B cell (primary cell): ENCODE measurements around the gene PKDREJ. TPM values are rescaled to one million over a fixed set of nuclear protein-coding genes. Genes with fewer than 3 reads are reported as not detected.

Experiments used
- ATAC-seq: fragments of 200-7000 bp; cut with Tn5 transposase; one replicate; pipeline ENCODE4 v1.10.0; 2021; ENCODE audit warnings: low read depth, mild to moderate bottlenecking, moderate number of reproducible peaks, moderate library complexity
- CTCF ChIA-PET: fragments of 350-600 bp; sonication (Branson Sonifier 250); formaldehyde crosslinking; loops from one replicate; lab custom pipeline; 2021; ENCODE audit warnings: antibody characterized with exemption, inconsistent platforms; lab: Charles Lee
- POLR2A ChIA-PET: fragments of 350-600 bp; sonication (Branson Sonifier 250); formaldehyde crosslinking; loops from one replicate; lab custom pipeline; 2021; ENCODE audit warnings: antibody characterized with exemption; lab: Charles Lee
- DNase-seq: peaks from one replicate; pipeline ENCODE4 v3.0.0; 2013
- H2AFZ ChIP-seq: 2 replicates; pipeline ENCODE4 v1.6.1; 2012; ENCODE audit warnings: mild to moderate bottlenecking, low read depth, low read length; ENCODE audit not compliant: insufficient read depth, poor library complexity, severe bottlenecking
- H3K27ac ChIP-seq, 2 donors: 1 replicate in 1 of 2; 2 replicates in 1 of 2; pipeline ENCODE4 v1.5.1; 2012 to 2013; ENCODE audit warnings: low read length in 2 of 2, mild to moderate bottlenecking in 2 of 2, moderate library complexity in 1 of 2
- H3K27me3 ChIP-seq, 4 experiments: fragments of 200-600 bp in 1 of 4; sonication (generic) in 1 of 4; replicated peaks in 1 of 4; 1 replicate in 2 of 4; 2 replicates in 2 of 4; pipeline versions ENCODE4 v1.6.1 to v1.7.0; 2013 to 2016; ENCODE audit warnings: low read length in 3 of 4, mild to moderate bottlenecking in 2 of 4, mixed read lengths in 1 of 4, moderate library complexity in 1 of 4; ENCODE audit not compliant: insufficient read depth in 4 of 4, control insufficient read depth in 3 of 4; ENCODE audit errors: control extremely low read depth in 1 of 4
- H3K36me3 ChIP-seq, 2 experiments: replicated peaks in 1 of 2; 1 replicate in 1 of 2; 2 replicates in 1 of 2; pipeline versions ENCODE4 v1.6.1 to v1.7.1; 2013; ENCODE audit warnings: low read length in 1 of 2; ENCODE audit not compliant: insufficient read depth in 2 of 2, control insufficient read depth in 1 of 2; ENCODE audit errors: control extremely low read depth in 1 of 2, extremely low read depth in 1 of 2
- H3K4me1 ChIP-seq, 2 donors: fragments of 200-600 bp in 1 of 2; sonication (generic) in 1 of 2; 1 replicate in 1 of 2; 2 replicates in 1 of 2; pipeline versions ENCODE4 v1.5.1 to v1.6.1; 2013 to 2017; ENCODE audit warnings: low read length in 2 of 2; ENCODE audit not compliant: control insufficient read depth in 2 of 2, insufficient read depth in 2 of 2
- H3K4me2 ChIP-seq: replicated peaks from 2 replicates; pipeline ENCODE3; 2012; ENCODE audit warnings: mild to moderate bottlenecking, low read depth, low read length; ENCODE audit not compliant: poor library complexity, severe bottlenecking
- H3K4me3 ChIP-seq, 5 experiments: fragments of 200-600 bp in 1 of 5; sonication (generic) in 1 of 5; 1 replicate in 3 of 5; 2 replicates in 2 of 5; pipeline versions ENCODE4 v1.5.1 to v1.7.0; 2011 to 2016; ENCODE audit warnings: low read length in 4 of 5, mild to moderate bottlenecking in 4 of 5, low read depth in 2 of 5, control low read depth in 1 of 5, moderate library complexity in 1 of 5; ENCODE audit not compliant: insufficient read depth in 1 of 5; ENCODE audit errors: control extremely low read depth in 1 of 5, extremely low read depth in 1 of 5
- H3K79me2 ChIP-seq: fragments of 200-600 bp; sonication (generic); one replicate; pipeline ENCODE4 v1.6.0; 2016; ENCODE audit warnings: low read length; ENCODE audit not compliant: control insufficient read depth, insufficient read depth
- H3K9ac ChIP-seq: fragments of 200-600 bp; sonication (generic); 2 replicates; pipeline ENCODE4 v1.6.1; 2017; ENCODE audit warnings: mild to moderate bottlenecking, low read length, moderate library complexity
- H3K9me3 ChIP-seq, 3 donors: one replicate each; pipeline versions ENCODE4 v1.6.1 to v1.7.1; 2013; ENCODE audit warnings: low read length in 2 of 3; ENCODE audit not compliant: control insufficient read depth in 2 of 3, insufficient read depth in 1 of 3; ENCODE audit errors: control extremely low read depth in 1 of 3
- H4K20me1 ChIP-seq: 2 replicates; pipeline ENCODE4 v1.6.0; 2012; ENCODE audit warnings: mild to moderate bottlenecking, low read length; ENCODE audit not compliant: insufficient read depth, control insufficient read depth, poor library complexity, severe bottlenecking
- H3K27ac Mint-ChIP-seq: one replicate; pipeline ENCODE4 v1.8.0; 2021; ENCODE audit warnings: mixed read lengths
- H3K27me3 Mint-ChIP-seq: one replicate; pipeline ENCODE4 v1.8.0; 2021; ENCODE audit warnings: mixed read lengths
- H3K4me1 Mint-ChIP-seq: one replicate; pipeline ENCODE4 v1.8.0; 2021; ENCODE audit warnings: mixed read lengths
- H3K4me3 Mint-ChIP-seq: one replicate; pipeline ENCODE4 v1.8.0; 2021; ENCODE audit warnings: mixed read lengths
- H3K9me3 Mint-ChIP-seq: one replicate; pipeline ENCODE4 v1.8.0; 2022; ENCODE audit warnings: mixed read lengths; ENCODE audit not compliant: insufficient read depth
- EZH2 ChIP-seq: IDR thresholded peaks from 2 replicates; pipeline ENCODE4 v1.6.1; 2012; ENCODE audit warnings: borderline replicate concordance, low read depth, mild to moderate bottlenecking, moderate library complexity, low read length; ENCODE audit not compliant: insufficient read depth, poor library complexity, severe bottlenecking
- WGBS: methylation state at CpG from one replicate; pipeline ENCODE4 v1.1.5; 2013; ENCODE audit warnings: missing lambda C conversion rate; ENCODE audit not compliant: insufficient coverage; 5-methylcytosine and 5-hydroxymethylcytosine counted together
- intact Hi-C: fragments of 100-400 bp; cut with micrococcal nuclease; formaldehyde crosslinking; loops from one replicate; pipeline ENCODE4 v1.10.0; 2022
- polyA plus RNA-seq: library from polyadenylated mRNA; depleted of rRNA; stranded (reverse); fragments of >200 nt; gene quantifications from 2 replicates; pipeline ENCODE4 v1.2.3, GENCODE V29; 2012
- total RNA-seq, 2 donors: library from RNA; stranded (reverse); fragments of 120-200 nt in 1 of 2; gene quantifications; 1 replicate in 1 of 2; 2 replicates in 1 of 2; pipeline versions ENCODE4 v1.2.3 to v1.2.4, GENCODE V29; 2013 to 2022
- TF ChIP-seq, protein P1 (sequence below): fragments of 200-600 bp; IDR thresholded peaks from one replicate; pipeline ENCODE4 v1.8.0; 2022; ENCODE audit warnings: antibody characterized with exemption, mild to moderate bottlenecking

PKDREJ gene
- total and polyA plus RNA-seq, 2 donors (not counting 1 experiment from before 2014, with no cell fraction given) = not detected

DNA sequence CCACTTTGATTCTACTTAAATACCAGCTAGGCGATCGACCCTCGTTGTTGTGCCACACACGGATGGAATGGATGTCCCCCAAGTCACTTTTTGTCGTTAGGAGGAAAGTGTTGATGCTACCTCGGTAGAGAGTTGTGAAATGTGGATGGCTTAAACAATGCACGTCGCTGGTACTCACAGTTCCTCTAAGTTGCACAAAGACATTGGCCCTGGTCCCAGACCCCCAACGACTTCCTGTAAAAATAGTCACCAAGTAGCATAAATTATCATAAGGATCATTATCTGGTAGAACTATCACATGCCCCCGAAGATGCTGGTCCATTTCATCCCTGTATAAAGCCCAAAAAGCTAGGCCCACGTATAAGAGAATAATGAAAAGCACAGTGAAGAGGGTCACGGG lies 3.8 kb downstream of the PKDREJ start:
- POLR2A ChIA-PET = no interaction called here

DNA sequence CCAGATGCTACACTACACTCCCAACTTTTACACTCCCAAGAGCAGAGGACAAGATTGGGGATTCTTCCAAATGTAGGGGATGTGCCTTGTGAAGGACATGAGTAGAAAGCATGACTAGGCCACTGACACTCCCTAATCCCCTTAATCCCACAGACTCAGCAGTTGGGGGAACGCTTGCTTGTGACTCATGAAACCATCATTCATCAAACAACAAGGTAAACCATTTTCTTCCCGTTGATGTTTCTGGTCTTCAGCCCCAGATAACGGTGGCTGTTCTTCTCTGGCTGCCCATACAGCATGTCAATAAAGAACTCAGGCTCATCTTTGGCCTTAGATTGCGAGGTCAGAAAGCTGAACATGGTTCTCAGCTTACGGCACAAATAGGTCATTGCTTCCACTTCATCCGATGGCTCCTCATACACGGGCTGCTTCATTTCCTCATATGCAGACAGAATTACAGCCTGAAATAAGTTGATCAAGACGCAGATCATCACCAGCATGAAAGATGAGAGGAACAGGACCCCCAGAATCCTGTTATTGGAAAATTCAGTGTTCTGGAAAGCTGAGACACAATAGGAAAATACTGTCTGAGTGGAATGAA lies 6.7 kb downstream of the PKDREJ start:
- Histone ChIP-seq H3K79me2 (no peaks in the 10 kb centered on the region), H3K4me3 (no peak overlapping the region), H3K4me2 (no peak overlapping the region), H3K4me1 (peaks cover 0 to 1% of the 10 kb centered on the region in 2 donors), H3K9me3 (peaks cover 0 to 2% (median 0%) of the 10 kb centered on the region in 3 donors), H4K20me1 (no peaks in the 10 kb centered on the region), H3K27me3 (peaks cover 0 to 17% (median 12%) of the 10 kb centered on the region in 4 experiments), H3K27ac (no peak overlapping the region), H2AFZ (no peak overlapping the region), H3K36me3 (no peaks in the 10 kb centered on the region), H3K9ac (no peak overlapping the region)
- Mint-ChIP-seq H3K4me3 (no peak overlapping the region), H3K27ac (no peak overlapping the region), H3K27me3 (peaks cover 32% of the 10 kb centered on the region), H3K4me1 (peaks cover 4% of the 10 kb centered on the region), H3K9me3 (no peaks in the 10 kb centered on the region)
- no peak for TF ChIP-seq EZH2
- TF ChIP-seq, protein P1, sequence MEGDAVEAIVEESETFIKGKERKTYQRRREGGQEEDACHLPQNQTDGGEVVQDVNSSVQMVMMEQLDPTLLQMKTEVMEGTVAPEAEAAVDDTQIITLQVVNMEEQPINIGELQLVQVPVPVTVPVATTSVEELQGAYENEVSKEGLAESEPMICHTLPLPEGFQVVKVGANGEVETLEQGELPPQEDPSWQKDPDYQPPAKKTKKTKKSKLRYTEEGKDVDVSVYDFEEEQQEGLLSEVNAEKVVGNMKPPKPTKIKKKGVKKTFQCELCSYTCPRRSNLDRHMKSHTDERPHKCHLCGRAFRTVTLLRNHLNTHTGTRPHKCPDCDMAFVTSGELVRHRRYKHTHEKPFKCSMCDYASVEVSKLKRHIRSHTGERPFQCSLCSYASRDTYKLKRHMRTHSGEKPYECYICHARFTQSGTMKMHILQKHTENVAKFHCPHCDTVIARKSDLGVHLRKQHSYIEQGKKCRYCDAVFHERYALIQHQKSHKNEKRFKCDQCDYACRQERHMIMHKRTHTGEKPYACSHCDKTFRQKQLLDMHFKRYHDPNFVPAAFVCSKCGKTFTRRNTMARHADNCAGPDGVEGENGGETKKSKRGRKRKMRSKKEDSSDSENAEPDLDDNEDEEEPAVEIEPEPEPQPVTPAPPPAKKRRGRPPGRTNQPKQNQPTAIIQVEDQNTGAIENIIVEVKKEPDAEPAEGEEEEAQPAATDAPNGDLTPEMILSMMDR = no peak
- ATAC-seq = no peak
- CTCF ChIA-PET = no interaction called here
- intact Hi-C loops = no loop called here
- WGBS = 94% methylated on average over 7 of the region's 8 CpGs
- DNase-seq = no peak
- POLR2A ChIA-PET = no interaction called here

More for the DNA sequence above, 3.8 kb downstream of the PKDREJ start:
- Histone ChIP-seq H3K36me3 (no peaks in the 10 kb centered on the region), H3K79me2 (no peaks in the 10 kb centered on the region), H2AFZ (no peak overlapping the region), H3K9ac (no peak overlapping the region), H3K27ac (no peak overlapping the region), H4K20me1 (no peaks in the 10 kb centered on the region), H3K4me3 (no peak overlapping the region), H3K27me3 (peaks cover 0 to 34% (median 25%) of the 10 kb centered on the region in 4 experiments), H3K9me3 (peaks cover 0 to 11% (median 0%) of the 10 kb centered on the region in 3 donors), H3K4me2 (no peak overlapping the region), H3K4me1 (peaks cover 0 to 3% of the 10 kb centered on the region in 2 donors)
- H3K4me1 Mint-ChIP-seq = peaks cover 6% of the 10 kb centered on the region
- peaks cover 54% of the 10 kb centered on the region for H3K27me3 Mint-ChIP-seq
- intact Hi-C loops = no loop called here
- TF ChIP-seq, protein P1 = no peak
- no peak for TF ChIP-seq EZH2
- no peak for ATAC-seq
- no peaks in the 10 kb centered on the region for H3K9me3 Mint-ChIP-seq
- CTCF ChIA-PET = no interaction called here
- no peak for DNase-seq
- no peak overlapping the region for H3K4me3 Mint-ChIP-seq
- 14% methylated on average over 1 of the region's 12 CpGs for WGBS
- H3K27ac Mint-ChIP-seq = no peak overlapping the region
